OCI-LY3 (cell line): ENCODE results near the gene RHBDF2.

ENCODE experiments used
- CTCF ChIP-seq: fragments of 200-600, 300-600 bp; sonication (generic); IDR thresholded peaks from 2 replicates; pipeline ENCODE4 v1.5.1; 2014; ENCODE audit warnings: antibody characterized with exemption, low read length, low read depth
- EZH2phosphoT487 ChIP-seq: fragments of 200-600 bp; shearing (Covaris generic); IDR thresholded peaks from 2 replicates; pipeline ENCODE4 v1.6.1; 2018; ENCODE audit warnings: antibody characterized with exemption, mixed run types, low read depth

- TF ChIP-seq CTCF (no peak), EZH2phosphoT487 (no peak)
Measured at GRCh38 chr17:76472258-76472645, 29.0 kb downstream of the RHBDF2 start.
